ENCODE data around the gene HNF4A. TPM values are rescaled to one million over a fixed set of nuclear protein-coding genes. Genes with fewer than 3 reads are reported as not detected.

HNF4A gene
- total and polyA plus RNA-seq, 2 of the 13 experiments (the other 11 are each of a cell fraction or from before 2014, with no cell fraction given) = 80.9 to 169 TPM

DNA sequence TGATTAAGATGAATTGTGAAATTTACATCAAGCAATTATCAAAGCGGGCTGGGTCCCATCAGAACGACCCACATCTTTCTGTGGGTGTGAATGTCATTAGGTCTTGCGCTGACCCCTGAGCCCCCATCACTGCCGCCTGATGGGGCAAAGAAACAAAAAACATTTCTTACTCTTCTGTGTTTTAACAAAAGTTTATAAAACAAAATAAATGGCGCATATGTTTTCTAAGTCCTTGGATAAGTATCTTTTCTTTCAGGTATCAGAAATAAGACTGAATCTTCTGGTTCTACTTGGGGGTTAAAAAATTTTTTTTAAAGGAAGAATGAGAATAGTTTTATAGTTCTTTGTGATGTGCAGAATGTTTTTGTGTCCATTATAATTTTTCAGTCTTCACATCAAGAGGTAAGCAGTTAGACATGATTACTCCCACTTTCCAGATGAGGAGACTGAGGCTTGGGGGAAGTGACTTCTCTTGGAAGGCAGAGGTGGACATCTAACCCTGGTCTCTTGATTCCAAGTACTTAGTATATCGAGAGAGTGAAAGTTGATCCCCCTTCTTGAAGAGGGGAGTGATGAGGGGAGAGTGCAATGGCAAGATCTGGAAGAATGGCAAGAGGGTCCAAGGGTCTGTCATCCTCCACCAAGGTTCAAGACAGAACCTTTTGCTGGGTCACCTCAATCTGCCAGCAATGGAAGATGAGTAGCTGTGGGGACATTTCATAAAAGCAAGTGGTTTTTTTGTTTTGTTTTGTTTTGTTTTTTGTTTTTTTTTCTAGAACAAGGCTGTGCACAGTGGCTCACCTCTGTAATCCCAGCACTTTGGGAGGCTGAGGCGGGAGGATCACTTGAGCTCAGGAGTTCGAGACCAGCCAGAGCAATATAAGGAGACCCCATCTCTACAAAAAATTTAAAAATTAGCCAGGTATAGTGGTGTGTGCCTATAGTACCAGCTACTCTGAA lies 77.4 kb downstream of the HNF4A start (continued):
- TF ChIP-seq, protein P1, sequence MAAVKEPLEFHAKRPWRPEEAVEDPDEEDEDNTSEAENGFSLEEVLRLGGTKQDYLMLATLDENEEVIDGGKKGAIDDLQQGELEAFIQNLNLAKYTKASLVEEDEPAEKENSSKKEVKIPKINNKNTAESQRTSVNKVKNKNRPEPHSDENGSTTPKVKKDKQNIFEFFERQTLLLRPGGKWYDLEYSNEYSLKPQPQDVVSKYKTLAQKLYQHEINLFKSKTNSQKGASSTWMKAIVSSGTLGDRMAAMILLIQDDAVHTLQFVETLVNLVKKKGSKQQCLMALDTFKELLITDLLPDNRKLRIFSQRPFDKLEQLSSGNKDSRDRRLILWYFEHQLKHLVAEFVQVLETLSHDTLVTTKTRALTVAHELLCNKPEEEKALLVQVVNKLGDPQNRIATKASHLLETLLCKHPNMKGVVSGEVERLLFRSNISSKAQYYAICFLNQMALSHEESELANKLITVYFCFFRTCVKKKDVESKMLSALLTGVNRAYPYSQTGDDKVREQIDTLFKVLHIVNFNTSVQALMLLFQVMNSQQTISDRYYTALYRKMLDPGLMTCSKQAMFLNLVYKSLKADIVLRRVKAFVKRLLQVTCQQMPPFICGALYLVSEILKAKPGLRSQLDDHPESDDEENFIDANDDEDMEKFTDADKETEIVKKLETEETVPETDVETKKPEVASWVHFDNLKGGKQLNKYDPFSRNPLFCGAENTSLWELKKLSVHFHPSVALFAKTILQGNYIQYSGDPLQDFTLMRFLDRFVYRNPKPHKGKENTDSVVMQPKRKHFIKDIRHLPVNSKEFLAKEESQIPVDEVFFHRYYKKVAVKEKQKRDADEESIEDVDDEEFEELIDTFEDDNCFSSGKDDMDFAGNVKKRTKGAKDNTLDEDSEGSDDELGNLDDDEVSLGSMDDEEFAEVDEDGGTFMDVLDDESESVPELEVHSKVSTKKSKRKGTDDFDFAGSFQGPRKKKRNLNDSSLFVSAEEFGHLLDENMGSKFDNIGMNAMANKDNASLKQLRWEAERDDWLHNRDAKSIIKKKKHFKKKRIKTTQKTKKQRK (IDR thresholded peaks at IDR 0.05; ENCODE audit: low read length) = no peak
- TF ChIP-seq ZNF660 (CRISPR knock-in tag; IDR thresholded peaks at IDR 0.05; ENCODE audit: borderline replicate concordance, low read depth) = no peak
- no peak for TF ChIP-seq ZNF83 (CRISPR knock-in tag; IDR thresholded peaks at IDR 0.05; ENCODE audit: borderline replicate concordance)
- peak; percentile 90 for TF ChIP-seq KDM1A (CRISPR knock-in tag; IDR thresholded peaks at IDR 0.05)
- no peak for TF ChIP-seq ZNF644 (CRISPR knock-in tag; IDR thresholded peaks at IDR 0.05; ENCODE audit: low read depth)
- TF ChIP-seq ZFYVE20 (CRISPR knock-in tag; IDR thresholded peaks at IDR 0.05; ENCODE audit: borderline replicate concordance, low read depth) = no peak
- no peak for TF ChIP-seq ZNF143 (CRISPR knock-in tag; IDR thresholded peaks at IDR 0.05)
- no peak for TF ChIP-seq ZNF549 (CRISPR knock-in tag; IDR thresholded peaks at IDR 0.05)
- peak; percentile 42 for TF ChIP-seq CHD4 (IDR thresholded peaks at IDR 0.05; ENCODE audit: borderline replicate concordance, low read length)
- TF ChIP-seq SAFB2 (CRISPR knock-in tag; IDR thresholded peaks at IDR 0.05; ENCODE audit: borderline replicate concordance, low read depth) = no peak
- no peak for TF ChIP-seq MIER2 (CRISPR knock-in tag; IDR thresholded peaks at IDR 0.05)
- no peak for TF ChIP-seq ARNT2 (CRISPR knock-in tag; IDR thresholded peaks at IDR 0.05; ENCODE audit: low read depth)
- TF ChIP-seq ZFP37 (CRISPR knock-in tag; IDR thresholded peaks at IDR 0.05; ENCODE audit: borderline replicate concordance) = no peak
- TF ChIP-seq, protein P2, sequence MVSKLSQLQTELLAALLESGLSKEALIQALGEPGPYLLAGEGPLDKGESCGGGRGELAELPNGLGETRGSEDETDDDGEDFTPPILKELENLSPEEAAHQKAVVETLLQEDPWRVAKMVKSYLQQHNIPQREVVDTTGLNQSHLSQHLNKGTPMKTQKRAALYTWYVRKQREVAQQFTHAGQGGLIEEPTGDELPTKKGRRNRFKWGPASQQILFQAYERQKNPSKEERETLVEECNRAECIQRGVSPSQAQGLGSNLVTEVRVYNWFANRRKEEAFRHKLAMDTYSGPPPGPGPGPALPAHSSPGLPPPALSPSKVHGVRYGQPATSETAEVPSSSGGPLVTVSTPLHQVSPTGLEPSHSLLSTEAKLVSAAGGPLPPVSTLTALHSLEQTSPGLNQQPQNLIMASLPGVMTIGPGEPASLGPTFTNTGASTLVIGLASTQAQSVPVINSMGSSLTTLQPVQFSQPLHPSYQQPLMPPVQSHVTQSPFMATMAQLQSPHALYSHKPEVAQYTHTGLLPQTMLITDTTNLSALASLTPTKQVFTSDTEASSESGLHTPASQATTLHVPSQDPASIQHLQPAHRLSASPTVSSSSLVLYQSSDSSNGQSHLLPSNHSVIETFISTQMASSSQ (IDR thresholded peaks at IDR 0.05; ENCODE audit: low read depth) = no peak
- TF ChIP-seq, protein P2 (CRISPR knock-in tag; IDR thresholded peaks at IDR 0.05; ENCODE audit: borderline replicate concordance) = no peak
- no peak for TF ChIP-seq CCAR2 (optimal IDR thresholded peaks at IDR 0.05; ENCODE audit: low read depth, low read length)
- TF ChIP-seq ZNF343 (CRISPR knock-in tag; IDR thresholded peaks at IDR 0.05) = no peak
- no peak for TF ChIP-seq ZNF792 (CRISPR knock-in tag; IDR thresholded peaks at IDR 0.05)
- TF ChIP-seq HNRNPL (IDR thresholded peaks at IDR 0.05; ENCODE audit: low read depth, low read length) = no peak
- TF ChIP-seq, protein P3, sequence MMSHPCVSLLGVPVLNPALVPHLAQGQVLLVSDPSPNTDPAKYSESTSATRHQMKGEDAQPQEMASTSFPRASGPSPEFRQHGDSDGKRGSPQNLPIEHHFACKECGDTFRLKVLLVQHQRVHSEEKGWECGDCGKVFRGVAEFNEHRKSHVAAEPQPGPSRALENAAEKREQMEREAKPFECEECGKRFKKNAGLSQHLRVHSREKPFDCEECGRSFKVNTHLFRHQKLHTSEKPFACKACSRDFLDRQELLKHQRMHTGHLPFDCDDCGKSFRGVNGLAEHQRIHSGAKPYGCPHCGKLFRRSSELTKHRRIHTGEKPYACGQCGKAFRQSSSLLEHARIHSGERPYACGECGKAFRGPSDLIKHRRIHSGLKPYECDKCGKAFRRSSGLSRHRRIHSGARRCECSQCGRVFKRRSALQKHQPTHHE (CRISPR knock-in tag; IDR thresholded peaks at IDR 0.05; ENCODE audit: borderline replicate concordance) = no peak
- TF ChIP-seq SUZ12 (IDR thresholded peaks at IDR 0.05; ENCODE audit: low read depth, low read length) = no peak
- TF ChIP-seq TARDBP (CRISPR knock-in tag; IDR thresholded peaks at IDR 0.05) = no peak
